Right lobe of liver (tissue), 4 donors: ENCODE results near the gene GDAP2.

ENCODE experiments used
- CTCF ChIP-seq, 4 donors: fragments of 200-600 bp in 3 of 4; fragments of 450-650 bp in 1 of 4; IDR thresholded peaks; one replicate each; pipeline versions ENCODE4 v1.5.1 to v1.8.0; 2016 to 2022; ENCODE audit warnings: antibody characterized with exemption in 4 of 4, mild to moderate bottlenecking in 2 of 4
- POLR2A ChIP-seq: fragments of 450-650 bp; IDR thresholded peaks from one replicate; pipeline ENCODE4 v1.6.1; 2017; ENCODE audit warnings: antibody characterized with exemption, mild to moderate bottlenecking
- donor health status: DM: no; HTN: no; CAD: no.
- donor health status: DM: no; HTN: no; CAD: no.
- donor health status: DM: no; HTN: yes; CAD: no.

GRCh38 chr1:117860896-117861610, 68.4 kb downstream of the GDAP2 start:
- no peak for TF ChIP-seq CTCF (IDR thresholded peaks at IDR 0.05)
- no peak for TF ChIP-seq POLR2A
